Measurements from ENCODE around the gene TMEM9B. TPM values are rescaled to one million over a fixed set of nuclear protein-coding genes. Genes with fewer than 3 reads are reported as not detected.

TMEM9B gene
- total and polyA plus RNA-seq, 2 donors (not counting 1 experiment from before 2014, with no cell fraction given), result 15.0 to 30.4 TPM

GRCh38 chr11:8910649-8911026, 53.6 kb downstream of the TMEM9B start:
- 0% methylated on average over 5 of the region's 19 CpGs for WGBS (ENCODE audit: insufficient coverage)
- Histone ChIP-seq H3K4me1 (ENCODE audit: control insufficient read depth in 2 of 2, insufficient read depth in 2 of 2, low read length in 2 of 2) (peaks cover 18 to 26% of the 10 kb centered on the region in 2 donors), H3K79me2 (ENCODE audit: control insufficient read depth, insufficient read depth, low read length) (no peaks in the 10 kb centered on the region), H3K27me3 (replicated peaks in 1 of 4; ENCODE audit: control extremely low read depth in 1 of 4, control insufficient read depth in 3 of 4, insufficient read depth in 4 of 4, low read length in 3 of 4) (peaks cover 0 to 3% (median 0%) of the 10 kb centered on the region in 4 experiments), H3K9me3 (ENCODE audit: control extremely low read depth in 1 of 3, control insufficient read depth in 2 of 3, insufficient read depth in 1 of 3, low read length in 2 of 3) (no peaks in the 10 kb centered on the region), H3K9ac (ENCODE audit: low read length) (peak overlapping the region; percentile 91), H3K36me3 (replicated peaks in 1 of 2; ENCODE audit: control extremely low read depth in 1 of 2, control insufficient read depth in 1 of 2, extremely low read depth in 1 of 2, insufficient read depth in 2 of 2, low read length in 1 of 2) (no peaks in the 10 kb centered on the region), H3K27ac (ENCODE audit: low read length in 2 of 2) (no peak overlapping the region), H3K4me3 (ENCODE audit: control extremely low read depth in 1 of 5, extremely low read depth in 1 of 5, insufficient read depth in 1 of 5, low read depth in 2 of 5, low read length in 4 of 5) (peak overlapping the region; percentile 61 to 78 (median 69)), H2AFZ (ENCODE audit: insufficient read depth, low read depth, low read length, poor library complexity, severe bottlenecking) (peak overlapping the region; percentile 92), H3K4me2 (replicated peaks; ENCODE audit: low read depth, low read length, poor library complexity, severe bottlenecking) (peak overlapping the region; percentile 90), H4K20me1 (ENCODE audit: control insufficient read depth, insufficient read depth, low read length, poor library complexity, severe bottlenecking) (no peaks in the 10 kb centered on the region)
- no peak for DNase-seq
- ATAC-seq (ENCODE audit: low read depth), result peak; percentile 4
- Mint-ChIP-seq H3K4me1 (peaks cover 46% of the 10 kb centered on the region), H3K27ac (peak overlapping the region; percentile 26), H3K9me3 (ENCODE audit: insufficient read depth) (no peaks in the 10 kb centered on the region), H3K27me3 (peaks cover 2% of the 10 kb centered on the region), H3K4me3 (peak overlapping the region; percentile 87)
- intact Hi-C loops (cut with micrococcal nuclease), result loop anchor here (2.0 to 5.0 kb wide), 2 partner anchors 222 to 318 kb away; partner anchors contain the start of gene STK33
- TF ChIP-seq EZH2 (IDR thresholded peaks at IDR 0.05; ENCODE audit: borderline replicate concordance, insufficient read depth, low read depth, low read length, poor library complexity, severe bottlenecking), result no peak
- no peak for TF ChIP-seq CTCF (IDR thresholded peaks at IDR 0.05)
- ChIA-PET POLR2A (interaction anchor here (0.6 to 2.1 kb wide), 4 partner anchors 77 to 1548 kb away, joined by 3 to 9 read pairs (median 4); partner anchors contain the start of genes RPL27A and TRIM66), CTCF (interaction anchor here (1.0 to 5.4 kb wide), 2 partner anchors 49 to 227 kb away, joined by 3 to 44 read pairs; no protein-coding TSS in a partner anchor)

- CTCF ChIA-PET, result no interaction called here
Measured at GRCh38 chr11:8908099-8908498, 56.1 kb downstream of the TMEM9B start.

More at GRCh38 chr11:8908099-8908498, 56.1 kb downstream of the TMEM9B start:
- no peak for ATAC-seq (ENCODE audit: low read depth)
- Mint-ChIP-seq H3K27me3 (peaks cover 5% of the 10 kb centered on the region), H3K4me3 (peak overlapping the region; percentile 9), H3K9me3 (ENCODE audit: insufficient read depth) (no peaks in the 10 kb centered on the region), H3K27ac (no peak overlapping the region), H3K4me1 (peaks cover 30% of the 10 kb centered on the region)
- H3K4me3 ChIP-seq (ENCODE audit: control extremely low read depth in 1 of 5, extremely low read depth in 1 of 5, insufficient read depth in 1 of 5, low read depth in 2 of 5, low read length in 4 of 5), result no peak overlapping the region
- no peaks in the 10 kb centered on the region for H3K36me3 ChIP-seq (replicated peaks in 1 of 2; ENCODE audit: control extremely low read depth in 1 of 2, control insufficient read depth in 1 of 2, extremely low read depth in 1 of 2, insufficient read depth in 2 of 2, low read length in 1 of 2)
- POLR2A ChIA-PET, result no interaction called here
- H3K27me3 ChIP-seq (replicated peaks in 1 of 4; ENCODE audit: control extremely low read depth in 1 of 4, control insufficient read depth in 3 of 4, insufficient read depth in 4 of 4, low read length in 3 of 4), result peaks cover 0 to 3% (median 0%) of the 10 kb centered on the region in 4 experiments
- TF ChIP-seq EZH2 (IDR thresholded peaks at IDR 0.05; ENCODE audit: borderline replicate concordance, insufficient read depth, low read depth, low read length, poor library complexity, severe bottlenecking) (no peak), CTCF (IDR thresholded peaks at IDR 0.05) (no peak)
- H3K4me1 ChIP-seq (ENCODE audit: control insufficient read depth in 2 of 2, insufficient read depth in 2 of 2, low read length in 2 of 2), result peaks cover 7 to 15% of the 10 kb centered on the region in 2 donors
- DNase-seq, result no peak
- no peak overlapping the region for H3K4me2 ChIP-seq (replicated peaks; ENCODE audit: low read depth, low read length, poor library complexity, severe bottlenecking)
- intact Hi-C loops (cut with micrococcal nuclease), result no loop called here
- no peak overlapping the region for H3K27ac ChIP-seq (ENCODE audit: low read length in 2 of 2)
- no peak overlapping the region for H2AFZ ChIP-seq (ENCODE audit: insufficient read depth, low read depth, low read length, poor library complexity, severe bottlenecking)
- H3K79me2 ChIP-seq (ENCODE audit: control insufficient read depth, insufficient read depth, low read length), result no peaks in the 10 kb centered on the region
- no peaks in the 10 kb centered on the region for H4K20me1 ChIP-seq (ENCODE audit: control insufficient read depth, insufficient read depth, low read length, poor library complexity, severe bottlenecking)
- H3K9ac ChIP-seq (ENCODE audit: low read length), result no peak overlapping the region
- H3K9me3 ChIP-seq (ENCODE audit: control extremely low read depth in 1 of 3, control insufficient read depth in 2 of 3, insufficient read depth in 1 of 3, low read length in 2 of 3), result no peaks in the 10 kb centered on the region

Data from B cell (primary cell).